Measurements from ENCODE around the gene LLPH.

DNA sequence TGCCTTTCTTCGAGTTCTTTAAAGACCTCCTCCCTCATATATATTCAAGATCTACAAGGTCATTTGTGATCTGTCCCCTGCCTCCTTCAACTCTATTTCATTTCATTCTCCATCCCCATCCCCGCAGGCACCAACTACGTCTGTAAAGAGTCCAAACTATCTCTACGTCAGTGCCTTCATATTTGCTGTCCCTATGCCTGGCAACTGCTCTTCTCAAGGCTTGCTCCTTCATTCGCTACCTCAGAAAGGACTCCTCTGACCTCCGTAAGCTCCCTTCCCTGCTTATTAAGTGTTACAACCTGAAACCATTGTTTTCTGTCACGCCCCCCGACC lies 650 bp downstream of the LLPH start:
- TF ChIP-seq EZH2 (IDR thresholded peaks at IDR 0.05) (no peak), POLR2AphosphoS5 (IDR thresholded peaks at IDR 0.05; ENCODE audit: borderline replicate concordance, low read depth, low read length) (no peak), FOXP2 (optimal IDR thresholded peaks at IDR 0.05; ENCODE audit: control extremely low read depth, extremely low read length, insufficient read depth) (no peak)
